Astrocyte (in vitro differentiated cells and primary cell): ENCODE data around the gene PGAM4.

Experiments
- EZH2 ChIP-seq: IDR thresholded peaks from 2 replicates; pipeline ENCODE4 v1.6.1; 2012; ENCODE audit warnings: mild to moderate bottlenecking, low read length, inconsistent platforms; ENCODE audit not compliant: insufficient read depth
- TF ChIP-seq, protein P1 (sequence below): IDR thresholded peaks from 2 replicates; pipeline ENCODE4 v1.5.1; 2011; ENCODE audit warnings: low read depth, mild to moderate bottlenecking, inconsistent platforms, low read length, moderate library complexity; ENCODE audit not compliant: insufficient read depth

- TF ChIP-seq, protein P1, sequence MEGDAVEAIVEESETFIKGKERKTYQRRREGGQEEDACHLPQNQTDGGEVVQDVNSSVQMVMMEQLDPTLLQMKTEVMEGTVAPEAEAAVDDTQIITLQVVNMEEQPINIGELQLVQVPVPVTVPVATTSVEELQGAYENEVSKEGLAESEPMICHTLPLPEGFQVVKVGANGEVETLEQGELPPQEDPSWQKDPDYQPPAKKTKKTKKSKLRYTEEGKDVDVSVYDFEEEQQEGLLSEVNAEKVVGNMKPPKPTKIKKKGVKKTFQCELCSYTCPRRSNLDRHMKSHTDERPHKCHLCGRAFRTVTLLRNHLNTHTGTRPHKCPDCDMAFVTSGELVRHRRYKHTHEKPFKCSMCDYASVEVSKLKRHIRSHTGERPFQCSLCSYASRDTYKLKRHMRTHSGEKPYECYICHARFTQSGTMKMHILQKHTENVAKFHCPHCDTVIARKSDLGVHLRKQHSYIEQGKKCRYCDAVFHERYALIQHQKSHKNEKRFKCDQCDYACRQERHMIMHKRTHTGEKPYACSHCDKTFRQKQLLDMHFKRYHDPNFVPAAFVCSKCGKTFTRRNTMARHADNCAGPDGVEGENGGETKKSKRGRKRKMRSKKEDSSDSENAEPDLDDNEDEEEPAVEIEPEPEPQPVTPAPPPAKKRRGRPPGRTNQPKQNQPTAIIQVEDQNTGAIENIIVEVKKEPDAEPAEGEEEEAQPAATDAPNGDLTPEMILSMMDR, result no peak
- TF ChIP-seq EZH2, result no peak
These were observed 3.1 kb downstream of the PGAM4 start for GRCh38 chrX:77966361-77966760.
